Ramos (cell line): ENCODE measurements around the gene CLASP1.
"Not testable (repeated sequence)": the region's sequence is repeated elsewhere in the genome, so short reads cannot be mapped to it uniquely, and the experiment has no call there.

Experiments used
- in situ Hi-C: fragments of 300-500 bp; cut with MboI; formaldehyde crosslinking; loops from one replicate; pipeline ENCODE4 v1.14.3; 2022; ENCODE audit warnings: low sequenced_read_pairs; ENCODE audit not compliant: unreplicated experiment

The CLASP1 gene

GRCh38 chr2:121342751-121343150, 306.5 kb downstream of the CLASP1 start:
- in situ Hi-C loops = no loop called here

GRCh38 chr2:121340926-121341325, 308.3 kb downstream of the CLASP1 start:
- in situ Hi-C loops = no loop called here

- in situ Hi-C loops = no loop called here
Observed at GRCh38 chr2:121338281-121338680, 311.0 kb downstream of the CLASP1 start.

- in situ Hi-C loops = no loop called here
Observed at GRCh38 chr2:121336528-121337294, 312.6 kb downstream of the CLASP1 start.

GRCh38 chr2:121335294-121336290, 313.7 kb downstream of the CLASP1 start:
- in situ Hi-C loops = no loop called here

GRCh38 chr2:121334581-121335293, 314.5 kb downstream of the CLASP1 start:
- in situ Hi-C loops = no loop called here

GRCh38 chr2:121333834-121334558, 315.3 kb downstream of the CLASP1 start:
- in situ Hi-C loops = no loop called here

- in situ Hi-C loops = no loop called here
Observed at GRCh38 chr2:121333231-121333630, 316.0 kb downstream of the CLASP1 start.

GRCh38 chr2:121331324-121331723, 317.9 kb downstream of the CLASP1 start:
- in situ Hi-C loops = not testable (repeated sequence)

GRCh38 chr2:121330921-121331320, 318.3 kb downstream of the CLASP1 start:
- in situ Hi-C loops = no loop called here

GRCh38 chr2:121329786-121330185, 319.5 kb downstream of the CLASP1 start:
- in situ Hi-C loops = no loop called here

GRCh38 chr2:121326628-121327027, 322.6 kb downstream of the CLASP1 start:
- in situ Hi-C loops = no loop called here

GRCh38 chr2:121324601-121325000, 324.7 kb downstream of the CLASP1 start:
- in situ Hi-C loops = no loop called here

- in situ Hi-C loops = no loop called here
Observed at GRCh38 chr2:121321476-121321875, 327.8 kb downstream of the CLASP1 start.

GRCh38 chr2:121319941-121320340, 329.3 kb downstream of the CLASP1 start:
- in situ Hi-C loops = no loop called here

GRCh38 chr2:121316986-121317385, 332.3 kb downstream of the CLASP1 start:
- in situ Hi-C loops = no loop called here

- in situ Hi-C loops = not testable (repeated sequence)
Observed at GRCh38 chr2:121313701-121314100, 335.6 kb downstream of the CLASP1 start.

- in situ Hi-C loops = no loop called here
Observed at GRCh38 chr2:121309801-121310200, 339.5 kb downstream of the CLASP1 start.

GRCh38 chr2:121309323-121309722, 339.9 kb downstream of the CLASP1 start:
- in situ Hi-C loops = no loop called here

GRCh38 chr2:121307048-121307447, 342.2 kb downstream of the CLASP1 start:
- in situ Hi-C loops = no loop called here
